HepG2 (cell line): ENCODE results near the gene MIEF1. TPM values are rescaled to one million over a fixed set of nuclear protein-coding genes. Genes with fewer than 3 reads are reported as not detected.

Experiments used
- CCDC6 ChIP-seq: sonication (generic); formaldehyde crosslinking; IDR thresholded peaks from 2 replicates; pipeline ENCODE4 v1.8.1; 2022; ENCODE audit warnings: mild to moderate bottlenecking, missing genetic modification reagents, moderate library complexity
- EP300 ChIP-seq, 3 experiments: sonication (generic) in 1 of 3; formaldehyde crosslinking in 1 of 3; IDR thresholded peaks; 2 replicates each; pipeline versions ENCODE4 v1.5.1 to v1.6.1; 2011 to 2020; ENCODE audit warnings: low read depth in 2 of 3, low read length in 2 of 3, borderline replicate concordance in 1 of 3, improper control_type of control experiment in 1 of 3, mild to moderate bottlenecking in 1 of 3, missing genetic modification reagents in 1 of 3, moderate library complexity in 1 of 3
- EZH2 ChIP-seq: conservative IDR thresholded peaks from 2 replicates; pipeline ENCODE4 v1.6.1; 2012; ENCODE audit warnings: mild to moderate bottlenecking, low read depth, low read length, moderate library complexity
- FOSL2 ChIP-seq: sonication (generic); formaldehyde crosslinking; IDR thresholded peaks from 2 replicates; pipeline ENCODE4 v1.4.0; 2020; ENCODE audit warnings: missing genetic modification reagents
- FOXK1 ChIP-seq: sonication (generic); formaldehyde crosslinking; IDR thresholded peaks from 2 replicates; pipeline ENCODE4 v1.4.0; 2020; ENCODE audit warnings: low read depth, missing genetic modification reagents, borderline replicate concordance
- KAT8 ChIP-seq: IDR thresholded peaks from 2 replicates; pipeline ENCODE4 v1.6.1; 2016; ENCODE audit warnings: missing genetic modification reagents, missing compliant biosample characterization
- KDM2A ChIP-seq: sonication (generic); formaldehyde crosslinking; IDR thresholded peaks from 2 replicates; pipeline ENCODE4 v1.4.0; 2020; ENCODE audit warnings: low read depth, missing genetic modification reagents, borderline replicate concordance
- KMT2B ChIP-seq: IDR thresholded peaks from 2 replicates; pipeline ENCODE4 v1.6.1; 2016; ENCODE audit warnings: missing genetic modification reagents, missing compliant biosample characterization
- SALL1 ChIP-seq: sonication (generic); formaldehyde crosslinking; IDR thresholded peaks from 2 replicates; pipeline ENCODE4 v1.8.0; 2022; ENCODE audit warnings: mild to moderate bottlenecking, missing genetic modification reagents
- SIX4 ChIP-seq: sonication (generic); formaldehyde crosslinking; IDR thresholded peaks from 2 replicates; pipeline ENCODE4 v1.4.0; 2020; ENCODE audit warnings: missing genetic modification reagents
- ZC3H4 ChIP-seq: sonication (generic); formaldehyde crosslinking; IDR thresholded peaks from 2 replicates; pipeline ENCODE4 v1.4.0; 2020; ENCODE audit warnings: missing genetic modification reagents, borderline replicate concordance
- ZKSCAN5 ChIP-seq: sonication (generic); formaldehyde crosslinking; IDR thresholded peaks from 2 replicates; pipeline ENCODE4 v1.5.1; 2020; ENCODE audit warnings: mild to moderate bottlenecking, missing genetic modification reagents
- ZNF451 ChIP-seq: sonication (generic); formaldehyde crosslinking; IDR thresholded peaks from 2 replicates; pipeline ENCODE4 v1.5.0; 2020; ENCODE audit warnings: mild to moderate bottlenecking, missing genetic modification reagents
- ZSCAN9 ChIP-seq: IDR thresholded peaks from 2 replicates; pipeline ENCODE4 v1.6.1; 2016; ENCODE audit warnings: borderline replicate concordance
- polyA plus RNA-seq, 8 experiments: library from polyadenylated mRNA; depleted of rRNA in 3 of 8; stranded (reverse) in 7 of 8; unstranded in 1 of 8; fragments of >200 nt; fragmentation: Illumina TruSeq in 4 of 8; extraction: Trizol in 4 of 8; gene quantifications; 2 replicates each; pipeline versions ENCODE4 v1.2.1 to v1.2.3, GENCODE V29; 2011 to 2016; ENCODE audit warnings: low read depth in 4 of 8, missing spikeins in 1 of 8, mixed read lengths in 1 of 8; ENCODE audit not compliant: insufficient read depth in 1 of 8
- total RNA-seq, 5 experiments: library from RNA; depleted of rRNA; stranded (reverse); fragments of >200 nt; fragmentation: Illumina TruSeq; extraction: Trizol; gene quantifications; 2 replicates each; pipeline ENCODE4 v1.2.3, GENCODE V29; 2016; ENCODE audit warnings: low read depth in 1 of 5
- TF ChIP-seq, protein P1 (sequence below): sonication (generic); formaldehyde crosslinking; IDR thresholded peaks from 2 replicates; pipeline ENCODE4 v1.5.1; 2020; ENCODE audit warnings: mild to moderate bottlenecking, missing genetic modification reagents, borderline replicate concordance
- TF ChIP-seq, protein P2 (sequence below): sonication (generic); formaldehyde crosslinking; IDR thresholded peaks from 2 replicates; pipeline ENCODE4 v1.4.0; 2020; ENCODE audit warnings: missing genetic modification reagents, mild to moderate bottlenecking, borderline replicate concordance
- TF ChIP-seq, protein P3 (sequence below): sonication (generic); formaldehyde crosslinking; IDR thresholded peaks from 2 replicates; pipeline ENCODE4 v1.9.0; 2021; ENCODE audit warnings: missing genetic modification reagents, borderline replicate concordance
- TF ChIP-seq, protein P4 (sequence below): sonication (generic); formaldehyde crosslinking; IDR thresholded peaks from 2 replicates; pipeline ENCODE4 v1.5.1; 2020; ENCODE audit warnings: missing genetic modification reagents, mild to moderate bottlenecking, borderline replicate concordance

The MIEF1 gene
- total and polyA plus RNA-seq, 2 of the 13 experiments (the other 11 are each of a cell fraction or from before 2014, with no cell fraction given) = 21.7 to 34.8 TPM

DNA sequence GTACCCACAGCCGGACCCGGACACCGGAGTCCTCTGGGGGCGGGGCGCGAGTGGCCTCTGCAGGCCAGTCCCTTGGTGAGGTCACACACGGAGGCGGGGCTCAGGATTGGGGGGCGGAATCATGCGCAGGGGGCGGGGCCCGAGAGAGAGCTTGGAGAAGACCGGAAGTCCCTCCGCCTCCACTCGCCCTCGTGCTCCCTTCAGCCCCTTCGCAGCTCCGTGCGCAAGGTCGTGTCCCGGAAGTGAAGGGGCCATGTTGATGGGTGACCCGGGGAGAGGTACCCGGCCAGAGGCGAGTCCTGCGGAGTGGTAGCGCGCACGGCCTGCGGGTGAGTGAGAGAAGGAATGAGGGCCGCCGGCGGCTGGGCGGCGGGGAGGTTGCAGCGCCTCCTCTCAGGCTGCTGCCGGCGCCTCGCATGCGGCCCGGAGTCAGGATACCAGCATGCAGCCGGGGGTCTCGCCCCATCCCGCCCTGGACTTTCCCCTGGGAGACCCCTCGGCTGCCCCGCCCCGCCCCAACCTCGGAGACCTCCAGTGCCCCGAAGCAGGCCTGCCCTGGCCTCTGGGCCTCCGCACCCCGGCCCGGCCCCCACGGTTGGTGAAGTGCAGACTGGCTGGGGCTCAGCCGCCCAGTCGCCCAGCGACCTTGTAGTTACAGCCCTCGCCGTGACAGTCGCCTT is at the start of gene MIEF1 (continued):
- TF ChIP-seq, protein P1, sequence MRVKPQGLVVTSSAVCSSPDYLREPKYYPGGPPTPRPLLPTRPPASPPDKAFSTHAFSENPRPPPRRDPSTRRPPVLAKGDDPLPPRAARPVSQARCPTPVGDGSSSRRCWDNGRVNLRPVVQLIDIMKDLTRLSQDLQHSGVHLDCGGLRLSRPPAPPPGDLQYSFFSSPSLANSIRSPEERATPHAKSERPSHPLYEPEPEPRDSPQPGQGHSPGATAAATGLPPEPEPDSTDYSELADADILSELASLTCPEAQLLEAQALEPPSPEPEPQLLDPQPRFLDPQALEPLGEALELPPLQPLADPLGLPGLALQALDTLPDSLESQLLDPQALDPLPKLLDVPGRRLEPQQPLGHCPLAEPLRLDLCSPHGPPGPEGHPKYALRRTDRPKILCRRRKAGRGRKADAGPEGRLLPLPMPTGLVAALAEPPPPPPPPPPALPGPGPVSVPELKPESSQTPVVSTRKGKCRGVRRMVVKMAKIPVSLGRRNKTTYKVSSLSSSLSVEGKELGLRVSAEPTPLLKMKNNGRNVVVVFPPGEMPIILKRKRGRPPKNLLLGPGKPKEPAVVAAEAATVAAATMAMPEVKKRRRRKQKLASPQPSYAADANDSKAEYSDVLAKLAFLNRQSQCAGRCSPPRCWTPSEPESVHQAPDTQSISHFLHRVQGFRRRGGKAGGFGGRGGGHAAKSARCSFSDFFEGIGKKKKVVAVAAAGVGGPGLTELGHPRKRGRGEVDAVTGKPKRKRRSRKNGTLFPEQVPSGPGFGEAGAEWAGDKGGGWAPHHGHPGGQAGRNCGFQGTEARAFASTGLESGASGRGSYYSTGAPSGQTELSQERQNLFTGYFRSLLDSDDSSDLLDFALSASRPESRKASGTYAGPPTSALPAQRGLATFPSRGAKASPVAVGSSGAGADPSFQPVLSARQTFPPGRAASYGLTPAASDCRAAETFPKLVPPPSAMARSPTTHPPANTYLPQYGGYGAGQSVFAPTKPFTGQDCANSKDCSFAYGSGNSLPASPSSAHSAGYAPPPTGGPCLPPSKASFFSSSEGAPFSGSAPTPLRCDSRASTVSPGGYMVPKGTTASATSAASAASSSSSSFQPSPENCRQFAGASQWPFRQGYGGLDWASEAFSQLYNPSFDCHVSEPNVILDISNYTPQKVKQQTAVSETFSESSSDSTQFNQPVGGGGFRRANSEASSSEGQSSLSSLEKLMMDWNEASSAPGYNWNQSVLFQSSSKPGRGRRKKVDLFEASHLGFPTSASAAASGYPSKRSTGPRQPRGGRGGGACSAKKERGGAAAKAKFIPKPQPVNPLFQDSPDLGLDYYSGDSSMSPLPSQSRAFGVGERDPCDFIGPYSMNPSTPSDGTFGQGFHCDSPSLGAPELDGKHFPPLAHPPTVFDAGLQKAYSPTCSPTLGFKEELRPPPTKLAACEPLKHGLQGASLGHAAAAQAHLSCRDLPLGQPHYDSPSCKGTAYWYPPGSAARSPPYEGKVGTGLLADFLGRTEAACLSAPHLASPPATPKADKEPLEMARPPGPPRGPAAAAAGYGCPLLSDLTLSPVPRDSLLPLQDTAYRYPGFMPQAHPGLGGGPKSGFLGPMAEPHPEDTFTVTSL = peak; percentile 31; the same call in 1 of the 2 replicates
- peak; percentile 58; the same call in 1 of the 2 replicates for TF ChIP-seq ZSCAN9 (CRISPR knock-in tag)
- peak; percentile 48; the same call in 1 of the 2 replicates for TF ChIP-seq SIX4 (CRISPR knock-in tag)
- 0 out of 2 replicates have a peak, but pooled peaks have one; percentile 29 for TF ChIP-seq ZC3H4 (CRISPR knock-in tag)
- TF ChIP-seq, protein P2, sequence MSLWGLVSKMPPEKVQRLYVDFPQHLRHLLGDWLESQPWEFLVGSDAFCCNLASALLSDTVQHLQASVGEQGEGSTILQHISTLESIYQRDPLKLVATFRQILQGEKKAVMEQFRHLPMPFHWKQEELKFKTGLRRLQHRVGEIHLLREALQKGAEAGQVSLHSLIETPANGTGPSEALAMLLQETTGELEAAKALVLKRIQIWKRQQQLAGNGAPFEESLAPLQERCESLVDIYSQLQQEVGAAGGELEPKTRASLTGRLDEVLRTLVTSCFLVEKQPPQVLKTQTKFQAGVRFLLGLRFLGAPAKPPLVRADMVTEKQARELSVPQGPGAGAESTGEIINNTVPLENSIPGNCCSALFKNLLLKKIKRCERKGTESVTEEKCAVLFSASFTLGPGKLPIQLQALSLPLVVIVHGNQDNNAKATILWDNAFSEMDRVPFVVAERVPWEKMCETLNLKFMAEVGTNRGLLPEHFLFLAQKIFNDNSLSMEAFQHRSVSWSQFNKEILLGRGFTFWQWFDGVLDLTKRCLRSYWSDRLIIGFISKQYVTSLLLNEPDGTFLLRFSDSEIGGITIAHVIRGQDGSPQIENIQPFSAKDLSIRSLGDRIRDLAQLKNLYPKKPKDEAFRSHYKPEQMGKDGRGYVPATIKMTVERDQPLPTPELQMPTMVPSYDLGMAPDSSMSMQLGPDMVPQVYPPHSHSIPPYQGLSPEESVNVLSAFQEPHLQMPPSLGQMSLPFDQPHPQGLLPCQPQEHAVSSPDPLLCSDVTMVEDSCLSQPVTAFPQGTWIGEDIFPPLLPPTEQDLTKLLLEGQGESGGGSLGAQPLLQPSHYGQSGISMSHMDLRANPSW (CRISPR knock-in tag) = no peak
- peak; percentile 92; the same call in 1 of the 2 replicates for TF ChIP-seq FOXK1 (CRISPR knock-in tag)
- TF ChIP-seq, protein P3, sequence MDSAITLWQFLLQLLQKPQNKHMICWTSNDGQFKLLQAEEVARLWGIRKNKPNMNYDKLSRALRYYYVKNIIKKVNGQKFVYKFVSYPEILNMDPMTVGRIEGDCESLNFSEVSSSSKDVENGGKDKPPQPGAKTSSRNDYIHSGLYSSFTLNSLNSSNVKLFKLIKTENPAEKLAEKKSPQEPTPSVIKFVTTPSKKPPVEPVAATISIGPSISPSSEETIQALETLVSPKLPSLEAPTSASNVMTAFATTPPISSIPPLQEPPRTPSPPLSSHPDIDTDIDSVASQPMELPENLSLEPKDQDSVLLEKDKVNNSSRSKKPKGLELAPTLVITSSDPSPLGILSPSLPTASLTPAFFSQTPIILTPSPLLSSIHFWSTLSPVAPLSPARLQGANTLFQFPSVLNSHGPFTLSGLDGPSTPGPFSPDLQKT (CRISPR knock-in tag) = no peak
- TF ChIP-seq FOSL2 (CRISPR knock-in tag) = peak; percentile 56
- TF ChIP-seq KAT8 = peak; percentile 90
- no peak for TF ChIP-seq EZH2
- TF ChIP-seq, protein P4, sequence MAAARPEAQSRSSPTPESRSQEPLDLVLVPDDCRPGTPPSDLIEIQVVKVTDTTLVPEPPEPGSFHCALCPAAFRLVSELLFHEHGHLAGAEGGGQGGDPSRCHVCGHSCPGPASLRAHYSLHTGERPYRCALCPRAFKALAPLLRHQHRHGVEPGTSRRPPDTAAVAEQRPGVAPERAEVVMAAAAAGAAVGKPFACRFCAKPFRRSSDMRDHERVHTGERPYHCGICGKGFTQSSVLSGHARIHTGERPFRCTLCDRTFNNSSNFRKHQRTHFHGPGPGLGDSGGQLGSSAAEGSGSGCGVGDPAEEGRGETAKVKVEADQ (CRISPR knock-in tag) = no peak
- TF ChIP-seq ZKSCAN5 (CRISPR knock-in tag) = no peak
- TF ChIP-seq SALL1 = peak; percentile 88
- TF ChIP-seq ZNF451 (CRISPR knock-in tag) = no peak
- no peak for TF ChIP-seq EP300 (IDR thresholded peaks at IDR 0.05; ENCODE audit: low read depth in 2 of 2, low read length in 2 of 2)
- peak; percentile 40; the same call in 1 of the 2 replicates for TF ChIP-seq EP300 (CRISPR knock-in tag; IDR thresholded peaks at IDR 0.05; ENCODE audit: borderline replicate concordance)
- peak; percentile 73; the same call in 1 of the 2 replicates for TF ChIP-seq CCDC6 (CRISPR knock-in tag)
- TF ChIP-seq KMT2B = peak; percentile 88
- peak; percentile 88 for TF ChIP-seq KDM2A
